PFSK-1 (cell line): ENCODE data around the gene INPP4B.

ENCODE experiments used
- FOXP2 ChIP-seq: optimal IDR thresholded peaks from 2 replicates; pipeline ENCODE3; 2011; ENCODE audit warnings: borderline replicate concordance, control low read depth, inconsistent platforms; ENCODE audit not compliant: insufficient read depth; ENCODE audit errors: extremely low read length, extremely low read depth
- POLR2AphosphoS5 ChIP-seq: IDR thresholded peaks from 2 replicates; pipeline ENCODE4 v1.6.1; 2012; ENCODE audit warnings: low read depth, mild to moderate bottlenecking, control low read depth, low read length, moderate library complexity
- REST ChIP-seq, 2 experiments: IDR thresholded peaks; 2 replicates each; pipeline versions ENCODE4 v1.6.1 to v1.8.0; 2011 to 2012; ENCODE audit warnings: low read depth in 2 of 2, low read length in 2 of 2, control low read depth in 1 of 2, inconsistent platforms in 1 of 2, mild to moderate bottlenecking in 1 of 2, moderate library complexity in 1 of 2; ENCODE audit not compliant: insufficient read depth in 1 of 2
- SIN3A ChIP-seq: IDR thresholded peaks from 2 replicates; pipeline ENCODE4 v1.6.1; 2012; ENCODE audit warnings: mild to moderate bottlenecking, low read length, moderate library complexity, borderline replicate concordance; ENCODE audit not compliant: insufficient read depth
- TAF1 ChIP-seq: IDR thresholded peaks from 2 replicates; pipeline ENCODE4 v1.6.1; 2012; ENCODE audit warnings: low read length, control low read depth, borderline replicate concordance; ENCODE audit not compliant: insufficient read depth

Gene INPP4B

GRCh38 chr4:142615324-142615665 lies 230.8 kb downstream of the INPP4B start:
- TF ChIP-seq TAF1: no peak

- no peak for TF ChIP-seq SIN3A
- TF ChIP-seq POLR2AphosphoS5: no peak
- no peak for TF ChIP-seq FOXP2
- TF ChIP-seq REST (IDR thresholded peaks at IDR 0.05; ENCODE audit: insufficient read depth in 1 of 2, low read depth in 2 of 2, low read length in 2 of 2): no peak
- TF ChIP-seq TAF1: no peak
Observed at GRCh38 chr4:142614621-142615323, 231.3 kb downstream of the INPP4B start.

GRCh38 chr4:142607976-142608375 lies 238.1 kb downstream of the INPP4B start:
- TF ChIP-seq POLR2AphosphoS5 (no peak), FOXP2 (no peak), REST (IDR thresholded peaks at IDR 0.05; ENCODE audit: insufficient read depth in 1 of 2, low read depth in 2 of 2, low read length in 2 of 2) (no peak), SIN3A (no peak), TAF1 (no peak)

GRCh38 chr4:142600952-142601351 lies 245.1 kb downstream of the INPP4B start:
- no peak for TF ChIP-seq FOXP2
- TF ChIP-seq SIN3A: no peak
- TF ChIP-seq REST (IDR thresholded peaks at IDR 0.05; ENCODE audit: insufficient read depth in 1 of 2, low read depth in 2 of 2, low read length in 2 of 2): no peak
- no peak for TF ChIP-seq TAF1
- TF ChIP-seq POLR2AphosphoS5: no peak

- TF ChIP-seq FOXP2 (no peak), SIN3A (no peak), POLR2AphosphoS5 (no peak), TAF1 (no peak), REST (IDR thresholded peaks at IDR 0.05; ENCODE audit: insufficient read depth in 1 of 2, low read depth in 2 of 2, low read length in 2 of 2) (no peak)
Observed at GRCh38 chr4:142598132-142598531, 248.0 kb downstream of the INPP4B start.
